ENCODE data around the gene GTSE1. TPM values are rescaled to one million over a fixed set of nuclear protein-coding genes. Genes with fewer than 3 reads are reported as not detected.

Gene GTSE1
- polyA plus RNA-seq, 1 of the 3 experiments (the other 2 are of a cell fraction), result 12.2 TPM

DNA sequence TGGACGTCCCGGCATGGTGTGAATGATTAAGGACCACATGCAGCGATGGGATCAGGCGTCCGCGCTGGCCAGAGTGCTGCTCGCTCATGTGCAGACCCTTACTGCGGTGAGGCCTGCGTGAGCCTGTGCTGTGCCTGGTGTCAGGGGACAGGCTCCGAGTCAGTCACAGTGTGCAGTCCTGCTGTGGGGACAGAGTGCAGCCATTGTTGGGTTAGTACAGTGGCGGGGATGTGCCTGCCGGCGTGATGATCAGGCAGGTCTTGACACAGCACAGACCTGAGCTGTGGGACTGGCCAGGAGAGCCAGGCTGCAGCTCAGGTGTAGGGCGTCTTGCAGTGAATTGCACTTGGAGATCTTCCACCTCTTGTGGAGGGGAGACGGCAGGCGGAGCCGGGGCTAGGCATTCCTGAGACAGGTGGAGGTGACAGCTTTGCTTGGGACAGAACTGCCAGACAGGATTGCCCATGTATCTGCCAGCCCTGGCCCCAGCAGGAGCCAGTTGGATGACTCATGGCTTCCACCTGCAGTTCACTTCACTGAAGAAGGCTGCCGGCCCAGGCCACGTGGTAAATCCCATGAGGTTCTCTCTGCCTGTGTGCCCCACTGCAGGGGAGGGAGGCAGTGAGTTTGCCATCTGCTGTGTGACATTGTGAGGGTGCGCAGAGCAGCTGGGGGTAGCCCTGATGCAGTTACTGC lies 56.2 kb downstream of the GTSE1 start:
- ChIA-PET CTCF (interaction anchor here (4.3 to 8.4 kb wide), 2 partner anchors 15 to 189 kb away, joined by 30 to 70 read pairs; no protein-coding TSS in a partner anchor), POLR2A (no interaction called here)
- H2AFZ ChIP-seq (ENCODE audit: low read depth), result no peak overlapping the region
- H3K36me3 ChIP-seq (replicated peaks in 1 of 2; ENCODE audit: control insufficient read depth in 1 of 2, insufficient read depth in 2 of 2, low read length in 1 of 2), result peaks cover 3 to 85% of the 10 kb centered on the region in 2 experiments
- no peaks in the 10 kb centered on the region for H3K9me3 ChIP-seq
- H3K4me3 ChIP-seq (ENCODE audit: low read depth in 2 of 2, low read length in 1 of 2), result no peak overlapping the region
- WGBS (ENCODE audit: low lambda C conversion rate), result 90% methylated on average over 17 of the region's 20 CpGs
- no peaks in the 10 kb centered on the region for H3K79me2 ChIP-seq (ENCODE audit: insufficient read depth)
- peaks cover 24% of the 10 kb centered on the region; the same call in 1 of the 2 replicates for H4K20me1 ChIP-seq (ENCODE audit: insufficient read depth)
- no peaks in the 10 kb centered on the region for H3K4me1 ChIP-seq (ENCODE audit: control insufficient read depth in 1 of 2, insufficient read depth in 2 of 2, low read depth in 1 of 2, low read length in 1 of 2)
- no peak overlapping the region for H3K9ac ChIP-seq
- DNase-seq, result no peak
- no peak overlapping the region for H3K27ac ChIP-seq (ENCODE audit: low read depth in 2 of 2, low read length in 1 of 2)
- H3K9me2 ChIP-seq, result no peaks in the 10 kb centered on the region
- no peaks in the 10 kb centered on the region for H3F3A ChIP-seq (replicated peaks; ENCODE audit: insufficient read depth)
- no peak for TF ChIP-seq RCOR1 (IDR thresholded peaks at IDR 0.05; ENCODE audit: low read length)
- TF ChIP-seq, protein P1, sequence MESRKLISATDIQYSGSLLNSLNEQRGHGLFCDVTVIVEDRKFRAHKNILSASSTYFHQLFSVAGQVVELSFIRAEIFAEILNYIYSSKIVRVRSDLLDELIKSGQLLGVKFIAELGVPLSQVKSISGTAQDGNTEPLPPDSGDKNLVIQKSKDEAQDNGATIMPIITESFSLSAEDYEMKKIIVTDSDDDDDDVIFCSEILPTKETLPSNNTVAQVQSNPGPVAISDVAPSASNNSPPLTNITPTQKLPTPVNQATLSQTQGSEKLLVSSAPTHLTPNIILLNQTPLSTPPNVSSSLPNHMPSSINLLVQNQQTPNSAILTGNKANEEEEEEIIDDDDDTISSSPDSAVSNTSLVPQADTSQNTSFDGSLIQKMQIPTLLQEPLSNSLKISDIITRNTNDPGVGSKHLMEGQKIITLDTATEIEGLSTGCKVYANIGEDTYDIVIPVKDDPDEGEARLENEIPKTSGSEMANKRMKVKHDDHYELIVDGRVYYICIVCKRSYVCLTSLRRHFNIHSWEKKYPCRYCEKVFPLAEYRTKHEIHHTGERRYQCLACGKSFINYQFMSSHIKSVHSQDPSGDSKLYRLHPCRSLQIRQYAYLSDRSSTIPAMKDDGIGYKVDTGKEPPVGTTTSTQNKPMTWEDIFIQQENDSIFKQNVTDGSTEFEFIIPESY (IDR thresholded peaks at IDR 0.05; ENCODE audit: borderline replicate concordance, low read depth), result no peak
- TF ChIP-seq YY1 (IDR thresholded peaks at IDR 0.05; ENCODE audit: low read depth), result no peak
- no peak for TF ChIP-seq USF1 (IDR thresholded peaks at IDR 0.05; ENCODE audit: borderline replicate concordance, low read depth)
- TF ChIP-seq CTCF (IDR thresholded peaks at IDR 0.05), result no peak
- no peak for TF ChIP-seq GATA2 (CRISPR knock-in tag; IDR thresholded peaks at IDR 0.05)
- no peak for TF ChIP-seq JUND (IDR thresholded peaks at IDR 0.05)
- TF ChIP-seq EZH2phosphoT487 (IDR thresholded peaks at IDR 0.05; ENCODE audit: borderline replicate concordance, low read depth), result no peak
- no peak for TF ChIP-seq RAD21 (IDR thresholded peaks at IDR 0.05; ENCODE audit: low read length)
- TF ChIP-seq SMC3 (IDR thresholded peaks at IDR 0.05; ENCODE audit: low read depth, low read length), result no peak
- TF ChIP-seq PBX3 (IDR thresholded peaks at IDR 0.05), result no peak
- no peak for TF ChIP-seq EP300 (IDR thresholded peaks at IDR 0.05; ENCODE audit: borderline replicate concordance in 1 of 2, low read depth in 1 of 2, low read length in 1 of 2)
- no peak for TF ChIP-seq RXRA (IDR thresholded peaks at IDR 0.05; ENCODE audit: borderline replicate concordance, low read depth)
- TF ChIP-seq CHD2 (IDR thresholded peaks at IDR 0.05; ENCODE audit: low read length, partially characterized antibody), result no peak
- TF ChIP-seq, protein P2, sequence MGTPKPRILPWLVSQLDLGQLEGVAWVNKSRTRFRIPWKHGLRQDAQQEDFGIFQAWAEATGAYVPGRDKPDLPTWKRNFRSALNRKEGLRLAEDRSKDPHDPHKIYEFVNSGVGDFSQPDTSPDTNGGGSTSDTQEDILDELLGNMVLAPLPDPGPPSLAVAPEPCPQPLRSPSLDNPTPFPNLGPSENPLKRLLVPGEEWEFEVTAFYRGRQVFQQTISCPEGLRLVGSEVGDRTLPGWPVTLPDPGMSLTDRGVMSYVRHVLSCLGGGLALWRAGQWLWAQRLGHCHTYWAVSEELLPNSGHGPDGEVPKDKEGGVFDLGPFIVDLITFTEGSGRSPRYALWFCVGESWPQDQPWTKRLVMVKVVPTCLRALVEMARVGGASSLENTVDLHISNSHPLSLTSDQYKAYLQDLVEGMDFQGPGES (IDR thresholded peaks at IDR 0.05; ENCODE audit: low read depth, low read length), result no peak
- TF ChIP-seq RFX5 (IDR thresholded peaks at IDR 0.05; ENCODE audit: low read length), result no peak
- no peaks in the 10 kb centered on the region for H3K27me3 ChIP-seq (ENCODE audit: insufficient read depth)
- no peak overlapping the region for H3K4me2 ChIP-seq
